ENCODE results near the gene TMEM145.

TMEM145 gene

DNA sequence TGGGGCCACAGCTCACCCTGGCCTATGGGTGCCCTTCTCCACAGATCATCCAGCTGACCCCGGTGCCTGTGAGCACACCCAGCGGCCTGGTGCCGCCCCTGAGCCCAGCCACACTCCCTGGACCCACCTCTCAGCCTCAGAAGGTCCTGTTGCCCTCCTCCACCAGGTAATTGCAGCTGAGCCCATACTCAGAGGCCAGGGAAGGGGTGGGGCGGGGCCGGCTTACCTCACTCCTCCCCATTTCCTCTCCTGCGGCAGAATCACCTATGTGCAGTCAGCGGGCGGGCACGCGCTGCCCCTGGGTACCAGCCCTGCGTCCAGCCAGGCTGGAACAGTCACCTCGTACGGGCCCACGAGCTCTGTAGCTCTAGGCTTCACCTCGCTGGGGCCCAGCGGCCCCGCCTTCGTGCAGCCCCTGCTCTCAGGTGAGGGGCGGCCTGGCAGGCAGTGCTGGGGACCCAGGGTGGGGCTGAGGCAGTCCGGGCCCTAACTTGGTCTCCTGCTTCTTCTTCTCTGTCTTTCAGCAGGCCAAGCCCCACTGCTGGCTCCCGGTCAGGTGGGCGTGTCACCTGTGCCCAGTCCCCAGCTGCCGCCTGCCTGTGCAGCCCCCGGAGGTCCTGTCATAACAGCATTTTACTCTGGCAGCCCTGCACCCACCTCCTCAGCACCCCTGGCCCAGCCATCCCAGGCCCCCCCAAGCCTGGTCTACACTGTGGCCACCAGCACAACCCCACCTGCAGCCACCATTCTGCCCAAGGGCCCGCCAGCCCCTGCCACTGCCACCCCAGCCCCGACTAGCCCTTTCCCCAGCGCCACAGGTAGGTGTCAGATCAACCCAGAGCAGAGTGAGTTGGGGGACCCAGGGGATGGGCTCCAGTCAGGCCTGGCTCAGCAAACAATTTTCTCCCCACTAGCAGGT is 20.8 kb upstream of the TMEM145 start:
- H3K27ac ChIP-seq = no peak overlapping the region
- TF ChIP-seq, protein P1, sequence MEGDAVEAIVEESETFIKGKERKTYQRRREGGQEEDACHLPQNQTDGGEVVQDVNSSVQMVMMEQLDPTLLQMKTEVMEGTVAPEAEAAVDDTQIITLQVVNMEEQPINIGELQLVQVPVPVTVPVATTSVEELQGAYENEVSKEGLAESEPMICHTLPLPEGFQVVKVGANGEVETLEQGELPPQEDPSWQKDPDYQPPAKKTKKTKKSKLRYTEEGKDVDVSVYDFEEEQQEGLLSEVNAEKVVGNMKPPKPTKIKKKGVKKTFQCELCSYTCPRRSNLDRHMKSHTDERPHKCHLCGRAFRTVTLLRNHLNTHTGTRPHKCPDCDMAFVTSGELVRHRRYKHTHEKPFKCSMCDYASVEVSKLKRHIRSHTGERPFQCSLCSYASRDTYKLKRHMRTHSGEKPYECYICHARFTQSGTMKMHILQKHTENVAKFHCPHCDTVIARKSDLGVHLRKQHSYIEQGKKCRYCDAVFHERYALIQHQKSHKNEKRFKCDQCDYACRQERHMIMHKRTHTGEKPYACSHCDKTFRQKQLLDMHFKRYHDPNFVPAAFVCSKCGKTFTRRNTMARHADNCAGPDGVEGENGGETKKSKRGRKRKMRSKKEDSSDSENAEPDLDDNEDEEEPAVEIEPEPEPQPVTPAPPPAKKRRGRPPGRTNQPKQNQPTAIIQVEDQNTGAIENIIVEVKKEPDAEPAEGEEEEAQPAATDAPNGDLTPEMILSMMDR (conservative IDR thresholded peaks at IDR 0.05) = no peak

DNA sequence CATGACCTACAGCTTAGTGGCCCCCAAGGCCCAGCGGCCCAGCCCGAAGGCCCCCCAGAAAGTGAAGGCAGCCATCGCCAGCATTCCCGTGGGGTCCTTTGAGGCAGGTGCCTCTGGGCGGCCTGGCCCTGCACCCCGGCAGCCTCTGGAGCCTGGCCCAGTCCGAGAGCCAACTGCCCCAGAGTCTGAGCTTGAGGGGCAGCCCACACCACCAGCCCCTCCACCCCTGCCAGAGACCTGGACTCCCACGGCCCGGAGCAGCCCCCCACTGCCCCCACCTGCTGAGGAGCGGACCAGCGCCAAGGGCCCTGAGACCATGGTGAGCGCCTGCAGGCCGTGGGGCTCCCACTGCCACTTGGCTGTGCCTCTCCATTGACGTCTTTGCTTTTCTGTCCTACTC is 20.1 kb upstream of the TMEM145 start:
- H3K27ac ChIP-seq = no peak overlapping the region
- TF ChIP-seq, protein P1 (conservative IDR thresholded peaks at IDR 0.05) = no peak

DNA sequence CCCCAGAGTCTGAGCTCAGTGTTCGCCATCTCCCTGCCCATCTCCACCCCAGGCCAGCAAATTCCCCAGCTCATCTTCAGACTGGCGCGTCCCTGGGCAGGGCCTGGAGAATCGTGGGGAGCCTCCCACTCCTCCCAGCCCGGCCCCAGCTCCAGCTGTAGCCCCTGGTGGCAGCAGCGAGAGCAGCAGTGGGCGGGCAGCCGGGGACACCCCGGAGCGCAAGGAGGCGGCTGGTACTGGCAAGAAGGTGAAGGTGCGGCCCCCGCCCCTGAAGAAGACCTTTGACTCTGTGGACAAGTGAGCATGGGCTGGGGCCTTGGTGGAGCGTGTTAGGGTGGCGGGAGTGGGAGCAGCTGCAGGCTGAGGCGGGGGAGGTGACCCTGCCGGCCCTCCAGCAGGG is 19.6 kb upstream of the TMEM145 start:
- H3K27ac ChIP-seq = no peak overlapping the region
- TF ChIP-seq, protein P1 (conservative IDR thresholded peaks at IDR 0.05) = no peak

DNA sequence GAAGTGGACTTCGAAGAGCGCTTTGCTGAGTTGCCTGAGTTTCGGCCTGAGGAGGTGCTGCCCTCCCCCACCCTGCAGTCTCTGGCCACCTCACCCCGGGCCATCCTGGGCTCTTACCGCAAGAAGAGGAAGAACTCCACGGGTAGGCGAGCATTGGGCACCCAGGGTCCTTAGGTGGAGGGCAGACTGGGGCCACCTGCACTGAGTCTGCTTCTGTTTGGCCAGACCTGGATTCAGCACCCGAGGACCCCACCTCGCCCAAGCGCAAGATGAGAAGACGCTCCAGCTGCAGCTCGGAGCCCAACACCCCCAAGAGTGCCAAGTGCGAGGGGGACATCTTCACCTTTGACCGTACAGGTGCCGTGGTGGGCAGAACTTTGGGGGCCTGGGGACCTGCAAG is 19.2 kb upstream of the TMEM145 start:
- H3K27ac ChIP-seq = no peak overlapping the region
- TF ChIP-seq, protein P1 (conservative IDR thresholded peaks at IDR 0.05) = no peak

DNA sequence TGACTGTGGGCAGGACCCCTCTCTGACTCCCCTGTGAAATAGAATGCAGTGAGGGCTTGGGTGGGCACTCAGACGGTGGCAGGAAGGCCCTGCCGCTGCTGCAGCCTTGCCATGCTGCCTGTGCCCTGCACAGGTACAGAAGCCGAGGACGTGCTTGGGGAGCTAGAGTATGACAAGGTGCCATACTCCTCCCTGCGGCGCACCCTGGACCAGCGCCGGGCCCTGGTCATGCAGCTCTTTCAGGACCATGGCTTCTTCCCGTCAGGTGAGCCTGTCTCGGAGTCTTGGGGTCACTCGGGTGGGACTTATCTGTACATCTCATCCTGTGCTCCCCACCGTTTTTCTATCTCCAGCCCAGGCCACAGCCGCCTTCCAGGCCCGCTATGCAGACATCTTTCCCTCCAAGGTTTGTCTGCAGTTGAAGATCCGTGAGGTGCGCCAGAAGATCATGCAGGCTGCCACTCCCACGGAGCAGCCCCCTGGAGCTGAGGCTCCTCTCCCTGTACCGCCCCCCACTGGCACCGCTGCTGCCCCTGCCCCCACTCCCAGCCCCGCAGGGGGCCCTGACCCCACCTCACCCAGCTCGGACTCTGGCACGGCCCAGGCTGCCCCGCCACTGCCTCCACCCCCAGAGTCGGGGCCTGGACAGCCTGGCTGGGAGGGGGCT is 18.5 kb upstream of the TMEM145 start:
- TF ChIP-seq, protein P1 (conservative IDR thresholded peaks at IDR 0.05) = no peak
- H3K27ac ChIP-seq = no peak overlapping the region

DNA sequence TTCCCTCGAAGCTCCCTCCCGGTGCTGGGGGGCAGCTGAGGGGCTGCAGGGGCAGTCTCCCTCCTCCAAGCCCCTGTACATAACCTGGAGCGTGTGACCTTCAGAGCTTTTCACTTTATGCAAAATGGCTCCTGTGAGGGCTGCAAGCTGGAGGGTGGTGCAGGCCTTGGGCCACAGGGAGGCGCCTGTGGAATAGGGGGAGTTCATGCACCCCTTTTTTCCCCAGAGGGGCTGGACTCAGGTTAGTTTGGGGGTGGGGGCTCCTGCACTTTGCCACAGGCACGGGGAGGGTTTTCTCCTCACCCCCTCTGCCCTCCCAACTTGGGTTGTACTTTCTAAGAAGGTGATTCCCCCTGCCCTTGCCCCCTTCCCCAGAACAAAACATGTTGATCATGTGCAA is 17.8 kb upstream of the TMEM145 start:
- TF ChIP-seq, protein P1 (conservative IDR thresholded peaks at IDR 0.05) = no peak
- H3K27ac ChIP-seq = no peak overlapping the region

DNA sequence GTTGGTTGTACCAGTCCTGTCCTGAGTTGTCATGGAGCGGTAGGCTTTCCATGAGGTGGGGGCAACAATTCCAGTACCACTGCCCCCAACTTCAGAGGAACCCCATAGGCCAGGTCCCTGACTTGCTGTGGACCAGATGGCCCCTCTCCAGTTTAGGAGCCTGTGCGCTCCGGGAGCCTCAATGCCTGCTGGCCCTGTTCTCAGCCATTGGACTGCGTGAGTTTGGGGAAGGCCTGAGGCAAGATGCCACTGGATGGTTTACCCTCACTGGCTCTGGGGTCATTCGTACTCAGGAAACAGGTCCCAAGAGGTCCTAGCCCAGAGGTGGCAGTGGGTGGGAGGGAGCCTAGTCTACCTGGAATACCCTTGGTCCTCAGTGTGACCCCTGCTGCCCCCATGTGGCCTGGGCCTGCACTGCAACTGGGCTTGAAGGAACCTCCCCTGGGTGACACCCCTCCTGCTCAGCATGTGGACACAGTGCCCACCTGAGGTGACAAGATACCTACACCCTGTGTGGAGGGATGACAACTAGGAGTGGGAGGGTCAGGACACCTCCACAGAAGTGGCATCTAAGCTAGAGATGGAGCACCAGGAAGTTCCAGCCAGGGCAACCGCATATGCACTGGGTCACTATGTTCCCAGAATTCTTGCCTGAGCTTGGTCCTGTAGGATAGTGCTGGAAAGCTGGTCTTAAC is 17.1 kb upstream of the TMEM145 start:
- TF ChIP-seq, protein P1 (conservative IDR thresholded peaks at IDR 0.05) = peak; percentile 97
- no peak overlapping the region for H3K27ac ChIP-seq
